K562 (cell line): Measurements from ENCODE around the gene CPED1. TPM values are rescaled to one million over a fixed set of nuclear protein-coding genes. Genes with fewer than 3 reads are reported as not detected.

Source experiments
- ATF1 ChIP-seq, 2 experiments: fragments of 450-650 bp in 1 of 2; IDR thresholded peaks; 2 replicates each; pipeline ENCODE4 v1.6.1; 2016; ENCODE audit warnings: missing compliant biosample characterization in 1 of 2, missing genetic modification characterization in 1 of 2
- CEBPB ChIP-seq: fragments of 450-650 bp; IDR thresholded peaks from 2 replicates; pipeline ENCODE4 v1.6.1; 2016; ENCODE audit warnings: missing genetic modification characterization, missing compliant biosample characterization
- FOXK1 ChIP-seq: sonication (generic); formaldehyde crosslinking; IDR thresholded peaks from 2 replicates; pipeline ENCODE4 v1.8.0; 2022; ENCODE audit warnings: missing genetic modification reagents, mild to moderate bottlenecking, borderline replicate concordance
- FOXK2 ChIP-seq, 2 experiments: fragments of 450-650 bp; IDR thresholded peaks in 1 of 2; conservative IDR thresholded peaks in 1 of 2; 2 replicates each; pipeline ENCODE4 v1.6.1; 2016; ENCODE audit warnings: low read depth in 2 of 2, mild to moderate bottlenecking in 1 of 2
- HCFC1 ChIP-seq: IDR thresholded peaks from 2 replicates; pipeline ENCODE4 v1.6.1; 2012; ENCODE audit warnings: low read depth, low read length, improper control_type of control experiment
- KAT8 ChIP-seq: fragments of 450-650 bp; IDR thresholded peaks from 2 replicates; pipeline ENCODE4 v1.6.1; 2016; ENCODE audit warnings: low read depth, mild to moderate bottlenecking
- MXI1 ChIP-seq: IDR thresholded peaks from 2 replicates; pipeline ENCODE4 v1.6.1; 2011; ENCODE audit warnings: low read depth, mild to moderate bottlenecking, improper control_type of control experiment, low read length
- NCOA4 ChIP-seq: fragments of 450-650 bp; IDR thresholded peaks from 2 replicates; pipeline ENCODE4 v1.6.1; 2018; ENCODE audit warnings: mild to moderate bottlenecking; ENCODE audit not compliant: partially characterized antibody
- POLR3A ChIP-seq: IDR thresholded peaks from 2 replicates; pipeline ENCODE4 v1.6.1; 2011; ENCODE audit warnings: borderline replicate concordance, mild to moderate bottlenecking, moderate library complexity; ENCODE audit not compliant: insufficient read length, insufficient read depth; ENCODE audit errors: extremely low read depth
- RB1 ChIP-seq: fragments of 450-650 bp; IDR thresholded peaks from 2 replicates; pipeline ENCODE4 v1.6.1; 2017; ENCODE audit warnings: low read depth, mild to moderate bottlenecking
- RFX7 ChIP-seq: fragments of 250-450 bp; sonication (Bioruptor Pico); IDR thresholded peaks from 2 replicates; pipeline ENCODE4 v1.5.1; 2021; ENCODE audit warnings: mild to moderate bottlenecking
- WHSC1 ChIP-seq: IDR thresholded peaks from one replicate; pipeline ENCODE4 v1.6.1; 2012; ENCODE audit warnings: low read length, control low read depth, inconsistent platforms
- ZC3H8 ChIP-seq: fragments of 450-650 bp; IDR thresholded peaks from 2 replicates; pipeline ENCODE4 v1.6.1; 2017
- ZNF583 ChIP-seq: fragments of 250-450 bp; sonication (Bioruptor Pico); IDR thresholded peaks from 2 replicates; pipeline ENCODE4 v1.4.0; 2020
- polyA plus RNA-seq, 8 experiments: library from polyadenylated mRNA; depleted of rRNA in 4 of 8; stranded (reverse) in 5 of 8; unstranded in 3 of 8; fragments of >200 nt; fragmentation: Nextera tagmentation in 2 of 8; fragmentation: Illumina TruSeq in 1 of 8; extraction: Ambion mirVana in 2 of 8; extraction: Trizol in 1 of 8; gene quantifications; 2 replicates each; pipeline versions ENCODE4 v1.2.1 to v1.2.3, GENCODE V29; 2011 to 2014; ENCODE audit warnings: inconsistent platforms in 1 of 8, missing spikeins in 1 of 8
- total RNA-seq, 7 experiments: library from RNA; depleted of rRNA in 6 of 7; stranded (reverse); fragments of >200 nt in 6 of 7; fragmentation: Illumina TruSeq in 2 of 7; extraction: Trizol in 2 of 7; gene quantifications; 2 replicates each; pipeline versions ENCODE4 v1.2.1 to v1.2.3, GENCODE V29; 2011 to 2021; ENCODE audit warnings: low replicate concordance in 1 of 7
- TF ChIP-seq, protein P1 (sequence below): sonication (generic); formaldehyde crosslinking; IDR thresholded peaks from 2 replicates; pipeline ENCODE4 v1.8.0; 2022; ENCODE audit warnings: mild to moderate bottlenecking, missing genetic modification reagents
- TF ChIP-seq, protein P2 (sequence below): fragments of 450-650 bp; conservative IDR thresholded peaks from 2 replicates; pipeline ENCODE4 v1.6.1; 2016; ENCODE audit warnings: missing genetic modification characterization, low read depth, mild to moderate bottlenecking, control low read depth, missing compliant biosample characterization
- TF ChIP-seq, protein P3 (sequence below): IDR thresholded peaks from 2 replicates; pipeline ENCODE4 v1.6.1; 2012; ENCODE audit warnings: low read depth, low read length, improper control_type of control experiment, borderline replicate concordance
- TF ChIP-seq, protein P4 (sequence below), 2 experiments: IDR thresholded peaks; 2 replicates each; pipeline ENCODE4 v1.6.1; 2012; ENCODE audit warnings: improper control_type of control experiment in 2 of 2, low read depth in 2 of 2, low read length in 2 of 2, borderline replicate concordance in 1 of 2
- TF ChIP-seq, protein P5 (sequence below): sonication (generic); formaldehyde crosslinking; IDR thresholded peaks from 2 replicates; pipeline ENCODE4 v1.8.0; 2022; ENCODE audit warnings: mild to moderate bottlenecking, missing genetic modification reagents, borderline replicate concordance

Gene CPED1
- total and polyA plus RNA-seq, 9 of the 15 experiments (the other 6 are each of a cell fraction or from before 2014, with no cell fraction given), result 195 to 393 (median 290) TPM

DNA sequence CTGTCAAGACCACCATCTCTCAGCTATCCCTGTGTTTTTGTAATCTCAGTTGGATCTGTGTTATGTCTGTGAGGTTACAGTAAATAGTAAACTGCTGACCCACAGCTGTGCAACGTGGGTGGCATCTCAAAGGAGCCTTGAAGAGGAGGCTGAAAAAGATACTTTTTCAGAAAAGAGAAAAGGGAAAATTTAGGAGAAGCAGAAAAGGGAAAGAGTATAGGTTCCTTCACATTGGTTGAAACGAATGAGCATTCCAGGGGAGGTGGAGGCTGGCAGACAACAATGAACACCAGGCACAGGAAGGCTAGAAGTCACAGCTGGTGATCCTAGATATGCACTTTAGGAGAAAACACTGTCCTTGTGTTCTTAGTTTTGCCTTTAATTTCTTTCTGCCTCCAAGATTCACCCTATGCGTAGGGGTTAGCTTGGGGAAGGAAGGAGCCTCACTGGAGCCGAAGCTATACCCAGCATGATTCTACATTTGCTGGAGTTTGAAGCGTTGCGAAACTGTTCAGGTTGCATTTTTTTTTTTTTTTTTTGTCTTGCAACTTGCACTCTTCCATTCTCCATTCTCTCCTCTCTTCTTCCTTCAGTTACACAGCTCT, 18.3 kb downstream of the CPED1 start (continued):
- TF ChIP-seq ZNF583 (CRISPR knock-in tag) (no peak), ZC3H8 (no peak), CEBPB (tag) (peak; percentile 99), HCFC1 (no peak), MXI1 (no peak), FOXK1 (CRISPR knock-in tag) (no peak), WHSC1 (no peak), FOXK2 (conservative IDR thresholded peaks at IDR 0.05 in 1 of 2, IDR thresholded peaks at IDR 0.05 in 1 of 2; ENCODE audit: low read depth in 2 of 2) (peak; percentile 32 to 66; a peak in 2 of 4 replicates), ATF1 (CRISPR knock-in tag; IDR thresholded peaks at IDR 0.05) (no peak), ATF1 (tag; IDR thresholded peaks at IDR 0.05) (0 out of 2 replicates have a peak, but pooled peaks have one; percentile 29), KAT8 (no peak), POLR3A (no peak), RB1 (no peak), RFX7 (CRISPR knock-in tag) (no peak), NCOA4 (peak; percentile 24)
- TF ChIP-seq, protein P1, sequence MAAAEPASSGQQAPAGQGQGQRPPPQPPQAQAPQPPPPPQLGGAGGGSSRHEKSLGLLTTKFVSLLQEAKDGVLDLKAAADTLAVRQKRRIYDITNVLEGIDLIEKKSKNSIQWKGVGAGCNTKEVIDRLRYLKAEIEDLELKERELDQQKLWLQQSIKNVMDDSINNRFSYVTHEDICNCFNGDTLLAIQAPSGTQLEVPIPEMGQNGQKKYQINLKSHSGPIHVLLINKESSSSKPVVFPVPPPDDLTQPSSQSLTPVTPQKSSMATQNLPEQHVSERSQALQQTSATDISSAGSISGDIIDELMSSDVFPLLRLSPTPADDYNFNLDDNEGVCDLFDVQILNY (CRISPR knock-in tag), result no peak
- TF ChIP-seq, protein P2, sequence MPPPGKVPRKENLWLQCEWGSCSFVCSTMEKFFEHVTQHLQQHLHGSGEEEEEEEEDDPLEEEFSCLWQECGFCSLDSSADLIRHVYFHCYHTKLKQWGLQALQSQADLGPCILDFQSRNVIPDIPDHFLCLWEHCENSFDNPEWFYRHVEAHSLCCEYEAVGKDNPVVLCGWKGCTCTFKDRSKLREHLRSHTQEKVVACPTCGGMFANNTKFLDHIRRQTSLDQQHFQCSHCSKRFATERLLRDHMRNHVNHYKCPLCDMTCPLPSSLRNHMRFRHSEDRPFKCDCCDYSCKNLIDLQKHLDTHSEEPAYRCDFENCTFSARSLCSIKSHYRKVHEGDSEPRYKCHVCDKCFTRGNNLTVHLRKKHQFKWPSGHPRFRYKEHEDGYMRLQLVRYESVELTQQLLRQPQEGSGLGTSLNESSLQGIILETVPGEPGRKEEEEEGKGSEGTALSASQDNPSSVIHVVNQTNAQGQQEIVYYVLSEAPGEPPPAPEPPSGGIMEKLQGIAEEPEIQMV (tag), result 0 out of 2 replicates have a peak, but pooled peaks have one; percentile 6
- TF ChIP-seq, protein P3, sequence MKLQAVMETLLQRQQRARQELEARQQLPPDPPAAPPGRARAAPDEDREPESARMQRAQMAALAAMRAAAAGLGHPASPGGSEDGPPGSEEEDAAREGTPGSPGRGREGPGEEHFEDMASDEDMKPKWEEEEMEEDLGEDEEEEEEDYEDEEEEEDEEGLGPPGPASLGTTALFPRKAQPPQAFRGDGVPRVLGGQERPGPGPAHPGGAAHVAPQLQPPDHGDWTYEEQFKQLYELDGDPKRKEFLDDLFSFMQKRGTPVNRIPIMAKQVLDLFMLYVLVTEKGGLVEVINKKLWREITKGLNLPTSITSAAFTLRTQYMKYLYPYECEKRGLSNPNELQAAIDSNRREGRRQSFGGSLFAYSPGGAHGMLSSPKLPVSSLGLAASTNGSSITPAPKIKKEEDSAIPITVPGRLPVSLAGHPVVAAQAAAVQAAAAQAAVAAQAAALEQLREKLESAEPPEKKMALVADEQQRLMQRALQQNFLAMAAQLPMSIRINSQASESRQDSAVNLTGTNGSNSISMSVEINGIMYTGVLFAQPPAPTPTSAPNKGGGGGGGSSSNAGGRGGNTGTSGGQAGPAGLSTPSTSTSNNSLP, result 0 out of 2 replicates have a peak, but pooled peaks have one; percentile 26
- TF ChIP-seq, protein P4, sequence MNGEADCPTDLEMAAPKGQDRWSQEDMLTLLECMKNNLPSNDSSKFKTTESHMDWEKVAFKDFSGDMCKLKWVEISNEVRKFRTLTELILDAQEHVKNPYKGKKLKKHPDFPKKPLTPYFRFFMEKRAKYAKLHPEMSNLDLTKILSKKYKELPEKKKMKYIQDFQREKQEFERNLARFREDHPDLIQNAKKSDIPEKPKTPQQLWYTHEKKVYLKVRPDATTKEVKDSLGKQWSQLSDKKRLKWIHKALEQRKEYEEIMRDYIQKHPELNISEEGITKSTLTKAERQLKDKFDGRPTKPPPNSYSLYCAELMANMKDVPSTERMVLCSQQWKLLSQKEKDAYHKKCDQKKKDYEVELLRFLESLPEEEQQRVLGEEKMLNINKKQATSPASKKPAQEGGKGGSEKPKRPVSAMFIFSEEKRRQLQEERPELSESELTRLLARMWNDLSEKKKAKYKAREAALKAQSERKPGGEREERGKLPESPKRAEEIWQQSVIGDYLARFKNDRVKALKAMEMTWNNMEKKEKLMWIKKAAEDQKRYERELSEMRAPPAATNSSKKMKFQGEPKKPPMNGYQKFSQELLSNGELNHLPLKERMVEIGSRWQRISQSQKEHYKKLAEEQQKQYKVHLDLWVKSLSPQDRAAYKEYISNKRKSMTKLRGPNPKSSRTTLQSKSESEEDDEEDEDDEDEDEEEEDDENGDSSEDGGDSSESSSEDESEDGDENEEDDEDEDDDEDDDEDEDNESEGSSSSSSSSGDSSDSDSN (IDR thresholded peaks at IDR 0.05; ENCODE audit: borderline replicate concordance in 1 of 2, low read depth in 2 of 2, low read length in 2 of 2), result 0 out of 4 replicates have a peak, but pooled peaks of 1 of the 2 experiments have one; percentile 34
- TF ChIP-seq, protein P5, sequence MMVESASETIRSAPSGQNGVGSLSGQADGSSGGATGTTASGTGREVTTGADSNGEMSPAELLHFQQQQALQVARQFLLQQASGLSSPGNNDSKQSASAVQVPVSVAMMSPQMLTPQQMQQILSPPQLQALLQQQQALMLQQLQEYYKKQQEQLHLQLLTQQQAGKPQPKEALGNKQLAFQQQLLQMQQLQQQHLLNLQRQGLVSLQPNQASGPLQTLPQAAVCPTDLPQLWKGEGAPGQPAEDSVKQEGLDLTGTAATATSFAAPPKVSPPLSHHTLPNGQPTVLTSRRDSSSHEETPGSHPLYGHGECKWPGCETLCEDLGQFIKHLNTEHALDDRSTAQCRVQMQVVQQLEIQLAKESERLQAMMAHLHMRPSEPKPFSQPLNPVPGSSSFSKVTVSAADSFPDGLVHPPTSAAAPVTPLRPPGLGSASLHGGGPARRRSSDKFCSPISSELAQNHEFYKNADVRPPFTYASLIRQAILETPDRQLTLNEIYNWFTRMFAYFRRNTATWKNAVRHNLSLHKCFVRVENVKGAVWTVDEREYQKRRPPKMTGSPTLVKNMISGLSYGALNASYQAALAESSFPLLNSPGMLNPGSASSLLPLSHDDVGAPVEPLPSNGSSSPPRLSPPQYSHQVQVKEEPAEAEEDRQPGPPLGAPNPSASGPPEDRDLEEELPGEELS (CRISPR knock-in tag), result no peak
